ENCODE results near the gene ZMIZ1. TPM values are rescaled to one million over a fixed set of nuclear protein-coding genes. Genes with fewer than 3 reads are reported as not detected.

The ZMIZ1 gene
- total RNA-seq, 1 donor from 2014 or later, result 84.7 TPM

DNA sequence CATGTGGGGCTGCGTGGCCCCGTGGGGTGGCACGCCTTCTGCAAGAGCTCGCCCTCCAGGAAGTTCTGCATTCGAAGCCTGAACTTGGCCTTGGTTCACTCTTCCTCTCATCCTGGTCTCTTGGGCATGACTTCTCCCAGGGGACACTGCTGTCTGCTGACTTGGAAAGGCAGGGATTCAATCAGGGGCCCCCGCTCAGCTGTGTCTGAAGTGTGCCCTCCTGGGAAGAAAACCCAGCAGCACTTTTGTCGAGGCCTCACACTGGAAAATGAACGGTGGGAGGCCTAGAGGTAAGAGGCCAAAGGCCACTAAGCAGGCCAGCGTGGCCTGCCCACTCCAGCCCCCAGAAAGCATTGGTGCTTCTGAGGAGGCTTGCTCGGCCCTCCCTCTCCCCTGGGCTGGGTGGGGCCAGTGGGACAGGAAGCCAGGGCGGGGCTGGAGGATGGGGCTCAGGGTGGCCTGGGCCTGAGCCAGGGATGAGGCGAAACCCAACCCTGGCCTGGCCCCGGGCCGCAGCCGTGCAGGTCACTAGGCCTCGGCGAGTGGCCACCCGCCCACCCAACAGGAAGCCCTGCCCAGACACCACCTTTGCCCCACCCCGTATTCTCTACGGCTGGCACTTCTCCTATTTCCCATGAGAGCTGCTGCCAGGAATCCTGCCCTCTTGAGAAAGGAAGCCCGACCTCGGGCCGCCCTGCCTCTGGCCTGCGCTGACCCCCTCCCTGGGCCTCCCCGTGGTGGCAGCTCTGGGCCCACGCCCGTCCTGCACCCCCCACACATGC, 81.1 kb downstream of the ZMIZ1 start:
- H3K4me3 ChIP-seq, result peak overlapping the region; percentile 3
- intact Hi-C loops (cut with DNase I), result no loop called here
- peaks cover 88% of the 10 kb centered on the region for H3K4me1 ChIP-seq

DNA sequence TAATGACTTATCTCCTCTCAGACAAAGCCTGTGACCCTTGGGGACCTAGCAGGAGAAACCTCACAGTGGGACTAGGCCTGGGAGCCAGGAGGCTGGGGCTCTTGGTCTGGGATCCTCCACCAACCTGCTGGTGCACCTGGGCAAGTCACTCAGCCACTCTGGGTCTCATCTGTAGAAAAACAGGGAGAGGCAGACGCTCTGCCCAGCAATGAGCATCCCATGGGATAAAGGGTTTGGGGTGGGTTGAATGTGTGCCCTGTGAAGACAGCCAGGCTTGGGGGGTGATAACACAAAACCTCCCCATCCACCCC, 81.6 kb downstream of the ZMIZ1 start:
- intact Hi-C loops (cut with DNase I), result no loop called here
- TF ChIP-seq, protein P1, sequence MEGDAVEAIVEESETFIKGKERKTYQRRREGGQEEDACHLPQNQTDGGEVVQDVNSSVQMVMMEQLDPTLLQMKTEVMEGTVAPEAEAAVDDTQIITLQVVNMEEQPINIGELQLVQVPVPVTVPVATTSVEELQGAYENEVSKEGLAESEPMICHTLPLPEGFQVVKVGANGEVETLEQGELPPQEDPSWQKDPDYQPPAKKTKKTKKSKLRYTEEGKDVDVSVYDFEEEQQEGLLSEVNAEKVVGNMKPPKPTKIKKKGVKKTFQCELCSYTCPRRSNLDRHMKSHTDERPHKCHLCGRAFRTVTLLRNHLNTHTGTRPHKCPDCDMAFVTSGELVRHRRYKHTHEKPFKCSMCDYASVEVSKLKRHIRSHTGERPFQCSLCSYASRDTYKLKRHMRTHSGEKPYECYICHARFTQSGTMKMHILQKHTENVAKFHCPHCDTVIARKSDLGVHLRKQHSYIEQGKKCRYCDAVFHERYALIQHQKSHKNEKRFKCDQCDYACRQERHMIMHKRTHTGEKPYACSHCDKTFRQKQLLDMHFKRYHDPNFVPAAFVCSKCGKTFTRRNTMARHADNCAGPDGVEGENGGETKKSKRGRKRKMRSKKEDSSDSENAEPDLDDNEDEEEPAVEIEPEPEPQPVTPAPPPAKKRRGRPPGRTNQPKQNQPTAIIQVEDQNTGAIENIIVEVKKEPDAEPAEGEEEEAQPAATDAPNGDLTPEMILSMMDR (IDR thresholded peaks at IDR 0.05), result no peak
- Histone ChIP-seq H3K4me1 (peaks cover 89% of the 10 kb centered on the region), H3K4me3 (no peak overlapping the region), H3K9me3 (no peaks in the 10 kb centered on the region), H3K27me3 (no peaks in the 10 kb centered on the region), H3K36me3 (no peaks in the 10 kb centered on the region), H3K27ac (peak overlapping the region; percentile 92)
- DNase-seq (no peak), ATAC-seq (no peak)

More for the DNA sequence above, 81.1 kb downstream of the ZMIZ1 start:
- no peaks in the 10 kb centered on the region for H3K36me3 ChIP-seq
- peak overlapping the region; percentile 92 for H3K27ac ChIP-seq
- ATAC-seq, result peak; percentile 80
- TF ChIP-seq, protein P1 (IDR thresholded peaks at IDR 0.05), result no peak
- no peaks in the 10 kb centered on the region for H3K27me3 ChIP-seq
- DNase-seq, result peak; percentile 94
- H3K9me3 ChIP-seq, result no peaks in the 10 kb centered on the region

DNA sequence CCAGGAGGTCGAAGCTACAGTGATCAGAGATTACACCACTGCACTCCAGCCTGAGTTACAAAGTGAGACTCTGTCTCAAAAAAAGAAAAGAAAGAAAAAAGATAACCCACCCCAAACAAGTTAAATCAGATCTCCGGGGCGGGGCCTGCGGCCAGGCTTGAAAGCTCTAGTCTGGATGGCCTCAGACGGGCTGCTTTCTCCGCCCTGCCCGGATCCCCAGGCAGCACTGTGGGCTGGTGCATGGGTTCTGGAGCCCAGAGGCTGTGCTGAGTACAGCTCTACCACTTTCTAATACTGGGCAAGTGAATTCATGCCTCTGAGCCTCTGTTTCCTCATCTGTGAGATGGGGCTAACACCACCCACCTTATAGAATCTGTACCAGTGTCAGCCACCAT, 83.7 kb downstream of the ZMIZ1 start:
- Histone ChIP-seq H3K36me3 (no peaks in the 10 kb centered on the region), H3K9me3 (no peaks in the 10 kb centered on the region), H3K4me3 (no peak overlapping the region), H3K4me1 (peaks cover 89% of the 10 kb centered on the region), H3K27me3 (no peaks in the 10 kb centered on the region), H3K27ac (peak overlapping the region; percentile 92)
- ATAC-seq, result no peak
- intact Hi-C loops (cut with DNase I), result no loop called here
- DNase-seq, result no peak
- TF ChIP-seq, protein P1 (IDR thresholded peaks at IDR 0.05), result no peak

DNA sequence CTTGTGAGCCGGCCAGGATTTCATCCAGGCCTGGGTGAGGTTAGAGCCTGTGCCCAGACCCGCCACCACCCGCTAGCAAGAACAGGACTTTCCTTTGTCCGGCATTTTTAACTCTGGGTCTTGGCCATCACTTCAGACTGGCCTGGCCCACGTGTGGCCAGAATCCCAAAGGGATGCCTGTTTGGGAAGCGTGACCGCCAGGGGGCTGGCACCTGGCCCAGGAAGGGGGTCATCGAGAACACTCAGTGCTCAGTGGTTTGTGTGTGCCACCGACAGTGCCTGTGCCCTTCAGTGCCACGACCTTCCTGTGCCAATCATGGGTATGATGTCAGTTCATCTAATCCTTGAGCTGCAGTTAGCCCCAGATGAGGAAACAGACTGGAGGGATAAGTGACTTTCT, 85.0 kb downstream of the ZMIZ1 start:
- no peaks in the 10 kb centered on the region for H3K36me3 ChIP-seq
- ATAC-seq (no peak), DNase-seq (no peak)
- TF ChIP-seq, protein P1 (IDR thresholded peaks at IDR 0.05), result no peak
- intact Hi-C loops (cut with DNase I), result no loop called here
- peaks cover 89% of the 10 kb centered on the region for H3K4me1 ChIP-seq
- no peaks in the 10 kb centered on the region for H3K27me3 ChIP-seq
- H3K4me3 ChIP-seq, result no peak overlapping the region
- H3K27ac ChIP-seq, result peak overlapping the region; percentile 44
- H3K9me3 ChIP-seq, result no peaks in the 10 kb centered on the region

DNA sequence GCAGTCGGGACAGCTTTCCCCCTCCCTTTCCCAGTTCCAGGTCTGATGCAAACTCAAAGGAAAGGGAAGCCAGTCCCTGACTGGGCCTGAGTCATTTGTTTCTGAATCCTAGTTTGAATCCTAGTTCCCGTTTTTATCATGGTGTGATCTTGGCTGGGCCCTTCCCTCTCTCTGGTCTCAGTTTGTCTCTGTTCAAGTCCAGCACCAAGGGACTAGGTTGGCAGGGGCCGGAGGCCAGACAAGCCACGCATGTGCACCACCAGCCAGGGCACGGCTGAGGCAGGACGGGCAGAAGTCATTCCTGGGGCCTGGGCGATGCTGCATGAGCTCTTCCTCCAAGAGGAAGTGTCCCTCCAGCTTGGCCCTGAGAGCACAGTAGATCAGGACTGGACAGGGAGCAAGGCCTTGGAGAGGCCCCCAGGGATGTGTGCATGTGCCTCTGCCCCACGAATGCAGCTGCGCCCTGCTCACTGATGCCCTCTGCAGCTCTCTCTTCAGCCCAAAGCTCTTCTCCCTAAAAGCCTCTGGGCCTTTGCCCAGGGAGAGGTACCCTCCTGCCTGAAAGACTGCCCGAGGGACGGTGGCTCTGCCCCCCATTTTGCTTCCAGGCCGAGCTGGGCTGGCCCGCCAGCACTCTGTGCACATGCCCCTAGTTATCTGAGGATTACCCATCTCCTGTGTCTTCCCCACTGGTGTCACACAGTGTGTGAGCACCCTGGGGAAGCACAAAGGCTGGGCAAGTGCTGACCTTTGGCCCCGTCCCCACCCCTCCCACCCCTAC, 86.7 kb downstream of the ZMIZ1 start:
- H3K4me1 ChIP-seq, result peaks cover 88% of the 10 kb centered on the region
- H3K27me3 ChIP-seq, result no peaks in the 10 kb centered on the region
- peak overlapping the region; percentile 72 for H3K27ac ChIP-seq
- TF ChIP-seq, protein P1 (IDR thresholded peaks at IDR 0.05), result no peak
- H3K36me3 ChIP-seq, result no peaks in the 10 kb centered on the region
- H3K4me3 ChIP-seq, result no peak overlapping the region
- intact Hi-C loops (cut with DNase I), result no loop called here
- no peaks in the 10 kb centered on the region for H3K9me3 ChIP-seq
- ATAC-seq (peak; percentile 20), DNase-seq (no peak)
